T-cell (primary cell): Measurements from ENCODE around the gene SERPINE2. TPM values are rescaled to one million over a fixed set of nuclear protein-coding genes. Genes with fewer than 3 reads are reported as not detected.

Experiments
- ATAC-seq, 4 experiments: fragments of 200-7000 bp in 3 of 4; fragments of 150-1000 bp in 1 of 4; cut with Tn5 transposase; replicated peaks in 1 of 4; 1 replicate in 3 of 4; 2 replicates in 1 of 4; pipeline ENCODE4 v1.10.0; 2021; ENCODE audit warnings: moderate library complexity in 3 of 4, mild to moderate bottlenecking in 2 of 4, moderate number of reproducible peaks in 1 of 4
- CTCF ChIA-PET, 2 donors: fragments of 300-600 bp; sonication (Branson Sonifier 250); formaldehyde crosslinking; loops; one replicate each; lab custom pipeline; 2022; ENCODE audit warnings: antibody characterized with exemption in 2 of 2; lab: Charles Lee
- POLR2A ChIA-PET, 2 donors: fragments of 300-600 bp; sonication (Branson Sonifier 250); formaldehyde crosslinking; loops; one replicate each; lab custom pipeline; 2022; ENCODE audit warnings: antibody characterized with exemption in 2 of 2; lab: Charles Lee
- DNase-seq, 35 experiments: peaks; one replicate each; pipeline versions ENCODE4 v3.0.0 to v3.0.0-alpha.2; 2013 to 2023
- H3K27ac ChIP-seq: one replicate; pipeline ENCODE4 v1.5.1; 2013; ENCODE audit warnings: low read length
- H3K27me3 ChIP-seq, 2 experiments: replicated peaks in 1 of 2; 1 replicate in 1 of 2; 2 replicates in 1 of 2; pipeline versions ENCODE4 v1.6.1 to v1.7.0; 2013; ENCODE audit warnings: low read length in 1 of 2, mixed read lengths in 1 of 2; ENCODE audit not compliant: control insufficient read depth in 2 of 2, insufficient read depth in 2 of 2; ENCODE audit errors: extremely low read depth in 1 of 2
- H3K36me3 ChIP-seq, 2 donors: 1 replicate in 1 of 2; 2 replicates in 1 of 2; pipeline versions ENCODE4 v1.6.1 to v1.7.0; 2013; ENCODE audit warnings: low read length in 1 of 2; ENCODE audit not compliant: control insufficient read depth in 2 of 2, insufficient read depth in 1 of 2; ENCODE audit errors: extremely low read depth in 1 of 2
- H3K4me1 ChIP-seq, 2 experiments: 1 replicate in 1 of 2; 2 replicates in 1 of 2; pipeline versions ENCODE4 v1.6.1 to v1.7.0; 2013; ENCODE audit warnings: low read length in 2 of 2, mixed read lengths in 1 of 2; ENCODE audit not compliant: insufficient read depth in 2 of 2, control insufficient read depth in 1 of 2; ENCODE audit errors: extremely low read depth in 1 of 2
- H3K4me3 ChIP-seq, 2 donors: 1 replicate in 1 of 2; 2 replicates in 1 of 2; pipeline versions ENCODE4 v1.5.1 to v1.7.0; 2013; ENCODE audit warnings: mild to moderate bottlenecking in 2 of 2, low read length in 1 of 2, moderate library complexity in 1 of 2; ENCODE audit not compliant: control insufficient read depth in 1 of 2; ENCODE audit errors: extremely low read depth in 1 of 2
- H3K9me3 ChIP-seq: 2 replicates; pipeline ENCODE4 v1.7.0; 2013
- H3K27ac Mint-ChIP-seq, 2 donors: one replicate each; pipeline ENCODE4 v1.8.0; 2020 to 2021; ENCODE audit warnings: mild to moderate bottlenecking in 2 of 2, mixed read lengths in 2 of 2
- H3K27me3 Mint-ChIP-seq, 2 donors: one replicate each; pipeline ENCODE4 v1.8.0; 2021 to 2022; ENCODE audit warnings: mixed read lengths in 2 of 2
- H3K36me3 Mint-ChIP-seq: one replicate; pipeline ENCODE4 v1.8.0; 2021; ENCODE audit warnings: mixed read lengths
- H3K4me1 Mint-ChIP-seq, 3 donors: one replicate each; pipeline ENCODE4 v1.8.0; 2020 to 2022; ENCODE audit warnings: mixed read lengths in 3 of 3, mild to moderate bottlenecking in 1 of 3
- H3K4me3 Mint-ChIP-seq, 3 donors: one replicate each; pipeline ENCODE4 v1.8.0; 2020 to 2022; ENCODE audit warnings: mild to moderate bottlenecking in 3 of 3, mixed read lengths in 3 of 3, moderate library complexity in 3 of 3
- H3K9me3 Mint-ChIP-seq, 3 donors: one replicate each; pipeline ENCODE4 v1.8.0; 2020 to 2022; ENCODE audit warnings: mixed read lengths in 3 of 3
- WGBS: methylation state at CpG from one replicate; pipeline ENCODE4 v1.1.5; 2013; ENCODE audit warnings: missing lambda C conversion rate; ENCODE audit not compliant: insufficient coverage; 5-methylcytosine and 5-hydroxymethylcytosine counted together
- total RNA-seq, 35 experiments: library from RNA in 6 of 35; stranded (reverse) in 6 of 35; fragments of 120-200 nt in 1 of 35; gene quantifications; one replicate each; pipeline versions ENCODE4 v1.2.1 to v1.2.4 and lab custom pipeline; 2013 to 2026

SERPINE2 gene
- total RNA-seq, 5 donors from 2014 or later (not counting 1 experiment from before 2014, with no cell fraction given) = 2.0 to 7.5 (median 4.1) TPM

- Histone ChIP-seq H3K9me3 (no peaks in the 10 kb centered on the region), H3K36me3 (peaks cover 0 to 20% of the 10 kb centered on the region in 2 donors), H3K4me3 (peak within 1 kb of the TSS; percentile 91 to 94), H3K27me3 (no peaks in the 10 kb centered on the region), H3K4me1 (peaks cover 23 to 47% of the 10 kb centered on the region in 2 experiments), H3K27ac (peak within 1 kb of the TSS; percentile 63)
- Mint-ChIP-seq H3K27me3 (no peaks in the 10 kb centered on the region), H3K4me3 (peak within 1 kb of the TSS; percentile 93 to 99 (median 95)), H3K27ac (peak within 1 kb of the TSS; percentile 93 to 95), H3K4me1 (peaks cover 56 to 62% (median 59%) of the 10 kb centered on the region in 3 donors), H3K9me3 (no peaks in the 10 kb centered on the region), H3K36me3 (peaks cover 26% of the 10 kb centered on the region)
- ATAC-seq = peak; percentile 100
- DNase-seq = peak; percentile 86 to 98 (median 95)
- CTCF ChIA-PET = interaction anchor here (0.5 to 1.2 kb wide), 5 partner anchors 11 to 234 kb away, joined by 3 to 20 read pairs (median 5); no protein-coding TSS in a partner anchor
- POLR2A ChIA-PET = interaction anchor here in 1 of 2 donors (0.9 to 1.3 kb wide), 3 partner anchors 9 to 21 kb away, joined by 3 to 4 read pairs (median 4); no protein-coding TSS in a partner anchor
- WGBS = under 1% methylated on average over 61 of the region's 65 CpGs
These were observed 81.8 kb downstream of the SERPINE2 start, which contains the start of gene MRPL44 for GRCh38 chr2:223957092-223957851. MRPL44 (plus strand) TSS chr2:223957463; CDS start chr2:223957473, 10 bp downstream.

DNA sequence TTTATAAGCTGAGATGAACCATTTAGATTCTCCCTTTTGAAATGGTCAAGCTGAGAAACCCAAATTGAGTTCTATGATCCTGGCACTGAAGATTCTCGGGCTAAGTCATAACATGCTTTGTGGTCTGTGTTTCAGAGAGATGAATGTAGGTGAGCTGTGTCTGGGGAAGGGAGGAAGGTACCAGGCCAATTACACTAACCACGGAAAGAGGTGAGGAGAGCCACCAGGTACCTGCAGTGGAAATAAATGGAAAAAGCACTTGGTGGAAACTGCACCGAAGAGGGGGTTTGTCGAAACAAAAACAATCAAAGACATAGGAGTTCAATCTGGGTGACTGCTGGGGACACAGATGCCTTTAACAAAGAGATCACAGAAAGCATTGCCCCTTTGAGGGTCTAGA lies 82.8 kb downstream of the SERPINE2 start:
- no peak for ATAC-seq
- Mint-ChIP-seq H3K4me1 (peaks cover 48 to 56% (median 49%) of the 10 kb centered on the region in 3 donors), H3K27ac (peak overlapping the region; percentile 71 to 77), H3K4me3 (peak overlapping the region; percentile 57 to 99 (median 95)), H3K9me3 (no peaks in the 10 kb centered on the region), H3K36me3 (peaks cover 19% of the 10 kb centered on the region), H3K27me3 (no peaks in the 10 kb centered on the region)
- Histone ChIP-seq H3K27ac (peak overlapping the region; percentile 63), H3K36me3 (peaks cover 0 to 12% of the 10 kb centered on the region in 2 donors), H3K27me3 (no peaks in the 10 kb centered on the region), H3K4me3 (no peak overlapping the region), H3K4me1 (peaks cover 16 to 39% of the 10 kb centered on the region in 2 experiments), H3K9me3 (no peaks in the 10 kb centered on the region)
- 85% methylated on average over 3 of the region's 4 CpGs for WGBS
- no peak for DNase-seq
- POLR2A ChIA-PET = interaction anchor here in 1 of 2 donors (1.1 kb wide), 1 partner anchor 11 kb away, joined by 3 read pairs; the partner anchor contains the start of gene WDFY1
- CTCF ChIA-PET = interaction anchor here in 1 of 2 donors (0.6 kb wide), 1 partner anchor 59 kb away, joined by 3 read pairs; no protein-coding TSS in a partner anchor

- Mint-ChIP-seq H3K27ac (no peak overlapping the region), H3K9me3 (no peaks in the 10 kb centered on the region), H3K4me1 (peaks cover 43 to 53% (median 44%) of the 10 kb centered on the region in 3 donors), H3K27me3 (no peaks in the 10 kb centered on the region), H3K4me3 (no peak overlapping the region), H3K36me3 (no peaks in the 10 kb centered on the region)
- no peaks in the 10 kb centered on the region for H3K9me3 ChIP-seq
- no CpG with 5 or more reads among the region's 3 CpGs for WGBS
- no peak for DNase-seq
- H3K4me1 ChIP-seq = peaks cover 8 to 21% of the 10 kb centered on the region in 2 experiments
- ChIA-PET POLR2A (interaction anchor here in 1 of 2 donors (0.6 to 1.0 kb wide), 3 partner anchors 8 to 242 kb away, joined by 3 to 6 read pairs (median 4); no protein-coding TSS in a partner anchor), CTCF (interaction anchor here (1.2 to 1.4 kb wide), 2 partner anchors 15 to 16 kb away, joined by 3 to 4 read pairs; no protein-coding TSS in a partner anchor)
- no peaks in the 10 kb centered on the region for H3K27me3 ChIP-seq
- no peak overlapping the region for H3K27ac ChIP-seq
- H3K4me3 ChIP-seq = no peak overlapping the region
- peaks cover 0 to under 1% of the 10 kb centered on the region in 2 donors for H3K36me3 ChIP-seq
- no peak for ATAC-seq
These were observed 84.7 kb downstream of the SERPINE2 start for GRCh38 chr2:223954401-223954800.

- H3K4me1 ChIP-seq = peaks cover 4 to 10% of the 10 kb centered on the region in 2 experiments
- POLR2A ChIA-PET = no interaction called here
- CTCF ChIA-PET = no interaction called here
These were observed 86.7 kb downstream of the SERPINE2 start for GRCh38 chr2:223952280-223952968.

GRCh38 chr2:223950448-223951347 lies 88.4 kb downstream of the SERPINE2 start:
- H3K4me3 Mint-ChIP-seq = peak overlapping the region in 2 of 3 donors; percentile 1 to 26
- H3K36me3 ChIP-seq = no peaks in the 10 kb centered on the region
- peaks cover 35 to 45% (median 40%) of the 10 kb centered on the region in 3 donors for H3K4me1 Mint-ChIP-seq
- no peaks in the 10 kb centered on the region for H3K36me3 Mint-ChIP-seq
- H3K4me3 ChIP-seq = no peak overlapping the region
- no peaks in the 10 kb centered on the region for H3K9me3 Mint-ChIP-seq
- 40% methylated on average over 1 of the region's 3 CpGs for WGBS
- no peak for DNase-seq
- ATAC-seq = no peak
- H3K4me1 ChIP-seq = peaks cover 4 to 9% of the 10 kb centered on the region in 2 experiments
- H3K27me3 ChIP-seq = no peaks in the 10 kb centered on the region
- no peaks in the 10 kb centered on the region for H3K27me3 Mint-ChIP-seq
- ChIA-PET CTCF (interaction anchor here (0.5 to 1.4 kb wide), 3 partner anchors 18 to 621 kb away, joined by 3 to 6 read pairs (median 3); no protein-coding TSS in a partner anchor), POLR2A (interaction anchor here in 1 of 2 donors (0.6 to 1.1 kb wide), 3 partner anchors 10 to 85 kb away, joined by 3 to 5 read pairs (median 5); no protein-coding TSS in a partner anchor)
- peak overlapping the region; percentile 77 to 90 for H3K27ac Mint-ChIP-seq
- H3K27ac ChIP-seq = no peak overlapping the region
- no peaks in the 10 kb centered on the region for H3K9me3 ChIP-seq

More at GRCh38 chr2:223952280-223952968, 86.7 kb downstream of the SERPINE2 start:
- Mint-ChIP-seq H3K27me3 (no peaks in the 10 kb centered on the region), H3K4me3 (no peak overlapping the region), H3K27ac (peak overlapping the region in 1 of 2 donors; percentile 23), H3K9me3 (no peaks in the 10 kb centered on the region), H3K4me1 (peaks cover 35 to 45% (median 39%) of the 10 kb centered on the region in 3 donors), H3K36me3 (no peaks in the 10 kb centered on the region)
- H3K27ac ChIP-seq = no peak overlapping the region
- no peaks in the 10 kb centered on the region for H3K36me3 ChIP-seq
- no peak overlapping the region for H3K4me3 ChIP-seq
- 76% methylated on average over 3 of the region's 6 CpGs for WGBS
- no peaks in the 10 kb centered on the region for H3K9me3 ChIP-seq
- no peaks in the 10 kb centered on the region for H3K27me3 ChIP-seq
- DNase-seq (no peak), ATAC-seq (no peak)
